Parietal lobe (tissue), 1 donor: Measurements from ENCODE around the gene PPP2R1B. TPM values are rescaled to one million over a fixed set of nuclear protein-coding genes. Genes with fewer than 3 reads are reported as not detected.

ENCODE experiments used
- total RNA-seq: library from RNA; depleted of rRNA; stranded (reverse); fragments of >200 nt; gene quantifications from one replicate; pipeline ENCODE4 v1.2.3, GENCODE V29; 2014

Gene PPP2R1B
- total RNA-seq, result 24.4 TPM

GRCh38 chr11:111765984-111766833 lies at the start of gene PPP2R1B:
TSS of gene PPP2R1B (minus strand) at chr11:111766389. CDS start at chr11:111766361, 28 bp downstream.

Other genes starting within 250 kb of the PPP2R1B start
- 3.1 TPM for gene LAYN, start 225.7 kb downstream of the PPP2R1B start, total RNA-seq
- 17.8 TPM for gene SIK2, start 163.9 kb downstream of the PPP2R1B start, total RNA-seq
- gene ALG9, start 105.2 kb upstream of the PPP2R1B start, total RNA-seq, result 113 TPM
- 8.1 TPM for gene FDXACB1, start 112.8 kb upstream of the PPP2R1B start, total RNA-seq
- 14.1 TPM for gene CFAP68, start 113.2 kb upstream of the PPP2R1B start, total RNA-seq
- gene CRYAB, start 145.4 kb upstream of the PPP2R1B start, total RNA-seq, result 16.0 TPM
- gene HSPB2, start 146.3 kb upstream of the PPP2R1B start, total RNA-seq, result not detected
- gene C11orf52, start 152.5 kb upstream of the PPP2R1B start, total RNA-seq, result not detected
- gene DIXDC1, start 171.0 kb upstream of the PPP2R1B start, total RNA-seq, result 83.6 TPM